NB4 (cell line): ENCODE measurements around the gene GALNT13.

Experiments
- POLR2A ChIP-seq: IDR thresholded peaks from 2 replicates; pipeline ENCODE4 v1.6.1; 2011; ENCODE audit warnings: mild to moderate bottlenecking; ENCODE audit not compliant: insufficient read length; ENCODE audit errors: extremely low read depth
- TF ChIP-seq, protein P1 (sequence below): IDR thresholded peaks from one replicate; pipeline ENCODE4 v1.5.1; 2012; ENCODE audit warnings: low read depth, low read length
- TF ChIP-seq, protein P2 (sequence below): IDR thresholded peaks from 2 replicates; pipeline ENCODE4 v1.6.1; 2011; ENCODE audit warnings: low read depth, low read length

DNA sequence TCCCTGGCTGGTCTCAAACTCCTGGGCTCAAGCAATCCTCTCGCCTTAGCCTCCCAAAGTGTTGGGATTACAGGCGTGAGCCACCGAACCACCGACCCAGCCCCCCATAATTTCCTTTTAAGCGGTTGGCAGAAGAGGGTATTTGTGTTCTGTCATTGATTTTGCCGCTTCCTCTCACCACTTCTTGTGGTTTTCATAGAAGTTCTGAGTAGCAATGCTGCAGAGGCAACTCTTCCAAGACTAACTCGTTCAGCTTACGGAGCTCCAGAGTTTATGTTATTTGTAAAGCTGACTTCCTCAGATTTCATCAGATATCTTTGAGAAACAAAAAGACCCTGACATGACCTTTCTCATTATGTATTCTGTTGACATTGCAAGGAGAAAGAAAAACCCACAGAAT lies 565.4 kb downstream of the GALNT13 start:
- TF ChIP-seq, protein P1, sequence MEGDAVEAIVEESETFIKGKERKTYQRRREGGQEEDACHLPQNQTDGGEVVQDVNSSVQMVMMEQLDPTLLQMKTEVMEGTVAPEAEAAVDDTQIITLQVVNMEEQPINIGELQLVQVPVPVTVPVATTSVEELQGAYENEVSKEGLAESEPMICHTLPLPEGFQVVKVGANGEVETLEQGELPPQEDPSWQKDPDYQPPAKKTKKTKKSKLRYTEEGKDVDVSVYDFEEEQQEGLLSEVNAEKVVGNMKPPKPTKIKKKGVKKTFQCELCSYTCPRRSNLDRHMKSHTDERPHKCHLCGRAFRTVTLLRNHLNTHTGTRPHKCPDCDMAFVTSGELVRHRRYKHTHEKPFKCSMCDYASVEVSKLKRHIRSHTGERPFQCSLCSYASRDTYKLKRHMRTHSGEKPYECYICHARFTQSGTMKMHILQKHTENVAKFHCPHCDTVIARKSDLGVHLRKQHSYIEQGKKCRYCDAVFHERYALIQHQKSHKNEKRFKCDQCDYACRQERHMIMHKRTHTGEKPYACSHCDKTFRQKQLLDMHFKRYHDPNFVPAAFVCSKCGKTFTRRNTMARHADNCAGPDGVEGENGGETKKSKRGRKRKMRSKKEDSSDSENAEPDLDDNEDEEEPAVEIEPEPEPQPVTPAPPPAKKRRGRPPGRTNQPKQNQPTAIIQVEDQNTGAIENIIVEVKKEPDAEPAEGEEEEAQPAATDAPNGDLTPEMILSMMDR, result no peak
- no peak for TF ChIP-seq POLR2A
- TF ChIP-seq, protein P2, sequence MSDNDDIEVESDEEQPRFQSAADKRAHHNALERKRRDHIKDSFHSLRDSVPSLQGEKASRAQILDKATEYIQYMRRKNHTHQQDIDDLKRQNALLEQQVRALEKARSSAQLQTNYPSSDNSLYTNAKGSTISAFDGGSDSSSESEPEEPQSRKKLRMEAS, result no peak
